ENCODE measurements around the gene DCTPP1. TPM values are rescaled to one million over a fixed set of nuclear protein-coding genes. Genes with fewer than 3 reads are reported as not detected.

Gene DCTPP1
- total and polyA plus RNA-seq, 2 of the 13 experiments (the other 11 are each of a cell fraction or from before 2014, with no cell fraction given), result 54.8 to 74.4 TPM

DNA sequence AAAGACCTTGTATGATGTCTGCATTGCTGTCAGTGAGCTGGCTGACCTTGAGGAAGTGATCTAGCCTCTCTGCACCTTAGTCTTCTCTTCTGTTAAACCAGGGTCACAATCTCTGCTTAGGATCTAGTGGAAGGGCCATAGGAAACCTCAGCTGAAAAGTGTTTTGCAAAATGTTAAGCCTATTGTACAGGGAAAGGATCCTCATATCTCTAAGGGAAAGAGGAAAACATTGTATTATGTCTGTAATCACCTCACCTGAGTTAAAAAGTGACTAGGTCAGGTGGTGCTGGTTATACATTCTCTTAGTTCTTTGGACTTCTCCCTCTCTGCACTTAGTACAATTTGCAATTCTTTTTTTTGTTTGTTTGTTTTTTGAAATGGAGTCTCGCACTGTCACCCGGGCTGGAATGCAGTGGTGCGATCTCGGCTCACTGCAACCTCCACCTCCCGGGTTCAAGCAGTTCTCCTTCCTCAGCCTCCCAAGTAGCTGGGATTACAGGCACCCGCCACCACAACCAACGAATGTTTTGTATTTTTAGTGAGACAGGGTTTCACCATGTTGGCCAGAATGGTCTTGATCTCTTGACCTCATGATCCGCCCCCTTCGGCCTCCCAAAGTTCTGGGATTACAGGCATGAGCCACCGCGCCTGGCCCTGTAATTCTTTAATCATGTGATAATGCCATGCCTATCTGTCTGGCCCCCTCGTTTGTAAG lies 17.8 kb upstream of the DCTPP1 start (continued):
- no peak for TF ChIP-seq ETV6 (CRISPR knock-in tag; conservative IDR thresholded peaks at IDR 0.05)
- TF ChIP-seq ZNF350 (CRISPR knock-in tag; IDR thresholded peaks at IDR 0.05; ENCODE audit: borderline replicate concordance, low read depth), result peak; percentile 75; the same call in 1 of the 2 replicates
- no peak for TF ChIP-seq JUNB (CRISPR knock-in tag; IDR thresholded peaks at IDR 0.05; ENCODE audit: borderline replicate concordance)
- no peak for TF ChIP-seq ZHX1 (CRISPR knock-in tag; IDR thresholded peaks at IDR 0.05; ENCODE audit: low read depth)
- TF ChIP-seq TEAD3 (CRISPR knock-in tag; optimal IDR thresholded peaks at IDR 0.05; ENCODE audit: borderline replicate concordance), result peak; percentile 98
- TF ChIP-seq BCLAF1 (IDR thresholded peaks at IDR 0.05), result no peak
- TF ChIP-seq DMTF1 (CRISPR knock-in tag; IDR thresholded peaks at IDR 0.05), result no peak
- TF ChIP-seq HIVEP1 (CRISPR knock-in tag; IDR thresholded peaks at IDR 0.05), result no peak
- TF ChIP-seq DNMT3B (CRISPR knock-in tag; conservative IDR thresholded peaks at IDR 0.05), result 0 out of 2 replicates have a peak, but pooled peaks have one; percentile 67
- no peak for TF ChIP-seq RNF2 (conservative IDR thresholded peaks at IDR 0.05; ENCODE audit: low read depth)
- TF ChIP-seq ZNF34 (CRISPR knock-in tag; IDR thresholded peaks at IDR 0.05; ENCODE audit: borderline replicate concordance), result no peak
- no peak for TF ChIP-seq NFE2 (CRISPR knock-in tag; IDR thresholded peaks at IDR 0.05)
- peak; percentile 50; the same call in 1 of the 2 replicates for TF ChIP-seq MYC (CRISPR knock-in tag; IDR thresholded peaks at IDR 0.05; ENCODE audit: borderline replicate concordance)
- TF ChIP-seq SALL1 (CRISPR knock-in tag; IDR thresholded peaks at IDR 0.05), result peak; percentile 93
- no peak for TF ChIP-seq ZNF784 (CRISPR knock-in tag; IDR thresholded peaks at IDR 0.05; ENCODE audit: borderline replicate concordance)
- no peak for TF ChIP-seq ZSCAN12 (CRISPR knock-in tag; IDR thresholded peaks at IDR 0.05)
- 0 out of 2 replicates have a peak, but pooled peaks have one; percentile 27 for TF ChIP-seq TCF7L2 (IDR thresholded peaks at IDR 0.05; ENCODE audit: low read depth, low read length)
- 0 out of 2 replicates have a peak, but pooled peaks have one; percentile 67 for TF ChIP-seq KDM5B (CRISPR knock-in tag; IDR thresholded peaks at IDR 0.05; ENCODE audit: borderline replicate concordance)
- TF ChIP-seq SP2 (CRISPR knock-in tag; IDR thresholded peaks at IDR 0.05), result no peak
- TF ChIP-seq RFX5 (IDR thresholded peaks at IDR 0.05; ENCODE audit: low read depth, low read length), result no peak
- TF ChIP-seq SOX6 (IDR thresholded peaks at IDR 0.05), result no peak
- peak; percentile 97 for TF ChIP-seq SOX6 (CRISPR knock-in tag; IDR thresholded peaks at IDR 0.05)

All from HepG2 (cell line).